ENCODE data around the gene THRB. TPM values are rescaled to one million over a fixed set of nuclear protein-coding genes. Genes with fewer than 3 reads are reported as not detected.

The THRB gene
- total RNA-seq, 6 donors from 2014 or later: 5.5 to 15.2 (median 12.0) TPM

- Histone ChIP-seq H3K9me3 (no peaks in the 10 kb centered on the region), H3K27me3 (no peaks in the 10 kb centered on the region), H3K36me3 (no peaks in the 10 kb centered on the region), H3K4me3 (no peak overlapping the region), H3K4me1 (no peaks in the 10 kb centered on the region), H3K27ac (no peak overlapping the region)
- DNase-seq (no peak), ATAC-seq (ENCODE audit: low FRiP score in 2 of 2) (no peak)
- no peak for TF ChIP-seq POLR2AphosphoS5 (IDR thresholded peaks at IDR 0.05)
- no peak for TF ChIP-seq POLR2A (IDR thresholded peaks at IDR 0.05)
- TF ChIP-seq EP300 (IDR thresholded peaks at IDR 0.05): no peak
- no peak for TF ChIP-seq CTCF (IDR thresholded peaks at IDR 0.05)
- WGBS, 2 donors: 92 to 96% methylated on average over 1 of the region's 1 CpG
Measured at GRCh38 chr3:24232784-24233183, 261.9 kb downstream of the THRB start.

- Histone ChIP-seq H3K36me3 (peaks cover 0 to 3% (median 0%) of the 10 kb centered on the region in 4 donors), H3K4me3 (no peak overlapping the region), H3K27ac (no peak overlapping the region), H3K27me3 (no peaks in the 10 kb centered on the region), H3K9me3 (no peaks in the 10 kb centered on the region), H3K4me1 (peaks cover 0 to 4% (median 0%) of the 10 kb centered on the region in 4 donors)
- 53 to 67% methylated on average over 4 to 5 of the region's 5 CpGs for WGBS, 2 donors
- DNase-seq: no peak
- TF ChIP-seq POLR2AphosphoS5 (IDR thresholded peaks at IDR 0.05): no peak
- no peak for TF ChIP-seq POLR2A (IDR thresholded peaks at IDR 0.05)
- peak in 1 of 2 donors; percentile 9 for ATAC-seq (ENCODE audit: low FRiP score in 2 of 2)
Measured at GRCh38 chr3:24229468-24230221, 265.0 kb downstream of the THRB start.

DNA sequence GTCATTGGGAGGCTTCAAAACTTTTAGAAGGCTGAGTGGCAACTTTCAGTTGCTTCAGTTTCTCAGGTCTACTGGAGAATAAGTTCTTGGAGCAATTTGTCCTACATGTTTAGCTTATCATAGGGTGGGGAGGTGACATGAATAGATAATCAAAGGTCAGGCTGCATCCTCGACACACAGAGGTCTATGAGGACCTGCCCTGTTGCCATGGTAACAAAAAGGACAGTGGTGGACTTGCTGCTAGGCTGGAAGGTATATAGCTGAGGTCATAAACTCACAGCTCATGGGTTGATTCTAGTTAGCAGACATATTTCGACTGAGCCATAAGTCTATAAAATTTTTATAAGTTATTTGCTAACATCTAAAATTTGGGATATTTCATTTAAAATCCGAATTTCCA is 267.0 kb downstream of the THRB start:
- WGBS, 2 donors: 80 to 83% methylated on average over 3 of the region's 3 CpGs
- Histone ChIP-seq H3K27me3 (no peaks in the 10 kb centered on the region), H3K4me1 (peaks cover 0 to 7% (median 0%) of the 10 kb centered on the region in 4 donors), H3K36me3 (peaks cover 0 to 3% (median 0%) of the 10 kb centered on the region in 4 donors), H3K9me3 (no peaks in the 10 kb centered on the region), H3K27ac (no peak overlapping the region), H3K4me3 (no peak overlapping the region)
- DNase-seq (no peak), ATAC-seq (ENCODE audit: low FRiP score in 2 of 2) (no peak)
- TF ChIP-seq CTCF (IDR thresholded peaks at IDR 0.05) (no peak), POLR2A (IDR thresholded peaks at IDR 0.05) (no peak), EP300 (IDR thresholded peaks at IDR 0.05) (no peak), POLR2AphosphoS5 (IDR thresholded peaks at IDR 0.05) (no peak)

- DNase-seq (no peak), ATAC-seq (ENCODE audit: low FRiP score in 2 of 2) (no peak)
- 73 to 84% methylated on average over 2 of the region's 2 CpGs for WGBS, 2 donors
- no peaks in the 10 kb centered on the region for H3K27me3 ChIP-seq
- H3K36me3 ChIP-seq: peaks cover 0 to 3% (median 0%) of the 10 kb centered on the region in 4 donors
- no peak overlapping the region for H3K4me3 ChIP-seq
- H3K9me3 ChIP-seq: no peaks in the 10 kb centered on the region
- H3K4me1 ChIP-seq: peaks cover 0 to 7% (median 0%) of the 10 kb centered on the region in 4 donors
- no peak for TF ChIP-seq POLR2AphosphoS5 (IDR thresholded peaks at IDR 0.05)
- no peak for TF ChIP-seq EP300 (IDR thresholded peaks at IDR 0.05)
- no peak for TF ChIP-seq POLR2A (IDR thresholded peaks at IDR 0.05)
- TF ChIP-seq CTCF (IDR thresholded peaks at IDR 0.05): no peak
- no peak overlapping the region for H3K27ac ChIP-seq
Measured at GRCh38 chr3:24226397-24226796, 268.3 kb downstream of the THRB start.

DNA sequence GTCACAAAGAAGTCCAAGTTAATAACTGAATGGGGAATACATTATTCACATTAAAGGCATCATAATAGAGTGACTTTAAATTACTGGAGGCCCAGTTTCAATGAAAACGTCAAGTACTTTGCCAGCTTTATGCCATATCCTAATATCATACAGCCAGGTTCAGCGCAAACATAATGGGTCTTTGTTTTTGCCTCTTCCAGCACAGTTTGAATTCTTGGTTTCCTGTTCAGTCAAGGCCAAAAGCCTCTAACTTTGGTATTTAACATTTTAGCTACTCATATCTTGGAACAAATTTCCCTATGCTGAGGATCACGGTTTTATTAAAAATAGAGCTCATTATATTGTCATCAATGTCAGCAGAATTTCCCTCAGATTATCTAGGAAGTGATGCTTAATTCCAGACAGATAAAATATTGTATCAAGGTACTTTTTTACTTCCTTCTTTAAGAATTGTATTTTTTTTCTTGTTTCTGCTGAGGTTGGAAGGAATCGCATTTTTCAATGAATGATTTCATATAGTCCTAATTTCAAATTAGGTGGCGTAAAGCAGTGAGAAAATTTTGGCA is 269.2 kb downstream of the THRB start:
- no peaks in the 10 kb centered on the region for H3K27me3 ChIP-seq
- peaks cover 0 to 3% (median 0%) of the 10 kb centered on the region in 4 donors for H3K36me3 ChIP-seq
- DNase-seq: no peak
- H3K27ac ChIP-seq: no peak overlapping the region
- no peaks in the 10 kb centered on the region for H3K9me3 ChIP-seq
- H3K4me3 ChIP-seq: no peak overlapping the region
- peaks cover 0 to 12% (median 0%) of the 10 kb centered on the region in 4 donors for H3K4me1 ChIP-seq
- TF ChIP-seq CTCF (IDR thresholded peaks at IDR 0.05) (no peak), POLR2AphosphoS5 (IDR thresholded peaks at IDR 0.05) (no peak)
- WGBS, 2 donors: 48 to 49% methylated on average over 5 of the region's 5 CpGs
- no peak for ATAC-seq (ENCODE audit: low FRiP score in 2 of 2)

Data from upper lobe of left lung (tissue), 6 donors.